B cell (primary cell): ENCODE measurements around the gene GPR108.

ENCODE experiments used
- EZH2 ChIP-seq: IDR thresholded peaks from 2 replicates; pipeline ENCODE4 v1.6.1; 2012; ENCODE audit warnings: borderline replicate concordance, low read depth, mild to moderate bottlenecking, moderate library complexity, low read length; ENCODE audit not compliant: insufficient read depth, poor library complexity, severe bottlenecking
- TF ChIP-seq, protein P1 (sequence below): fragments of 200-600 bp; IDR thresholded peaks from one replicate; pipeline ENCODE4 v1.8.0; 2022; ENCODE audit warnings: antibody characterized with exemption, mild to moderate bottlenecking

DNA sequence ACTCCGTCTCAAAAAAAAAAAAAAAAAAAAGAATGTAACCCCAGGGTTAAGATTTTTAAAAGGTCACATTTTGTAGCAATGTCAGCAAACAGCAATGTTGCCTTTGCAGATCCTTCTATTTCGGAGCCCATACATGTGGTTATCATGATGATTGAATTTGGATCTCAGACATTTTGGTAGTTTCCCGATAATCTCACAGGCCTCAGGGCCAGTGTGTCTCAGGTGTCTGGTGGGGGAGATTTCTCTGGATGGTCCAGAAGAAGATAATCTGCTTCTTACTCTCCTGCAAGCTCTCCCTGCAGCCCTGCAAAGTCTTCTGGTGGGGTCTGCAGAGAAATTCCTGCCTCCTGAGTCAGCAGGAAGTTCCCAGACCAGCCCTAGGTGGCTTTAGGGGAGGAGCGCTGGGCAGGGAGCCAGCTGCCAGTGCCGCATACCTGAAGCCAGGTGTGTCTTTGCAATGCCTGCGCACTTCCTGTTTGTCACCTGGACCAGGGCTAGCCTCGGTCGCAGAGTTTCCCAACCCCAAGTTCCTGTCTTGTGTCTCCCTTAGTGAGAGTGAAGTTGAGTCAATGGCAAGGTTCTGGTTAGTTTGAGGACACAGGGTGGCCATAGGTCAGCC is 28.5 kb upstream of the GPR108 start:
- TF ChIP-seq, protein P1, sequence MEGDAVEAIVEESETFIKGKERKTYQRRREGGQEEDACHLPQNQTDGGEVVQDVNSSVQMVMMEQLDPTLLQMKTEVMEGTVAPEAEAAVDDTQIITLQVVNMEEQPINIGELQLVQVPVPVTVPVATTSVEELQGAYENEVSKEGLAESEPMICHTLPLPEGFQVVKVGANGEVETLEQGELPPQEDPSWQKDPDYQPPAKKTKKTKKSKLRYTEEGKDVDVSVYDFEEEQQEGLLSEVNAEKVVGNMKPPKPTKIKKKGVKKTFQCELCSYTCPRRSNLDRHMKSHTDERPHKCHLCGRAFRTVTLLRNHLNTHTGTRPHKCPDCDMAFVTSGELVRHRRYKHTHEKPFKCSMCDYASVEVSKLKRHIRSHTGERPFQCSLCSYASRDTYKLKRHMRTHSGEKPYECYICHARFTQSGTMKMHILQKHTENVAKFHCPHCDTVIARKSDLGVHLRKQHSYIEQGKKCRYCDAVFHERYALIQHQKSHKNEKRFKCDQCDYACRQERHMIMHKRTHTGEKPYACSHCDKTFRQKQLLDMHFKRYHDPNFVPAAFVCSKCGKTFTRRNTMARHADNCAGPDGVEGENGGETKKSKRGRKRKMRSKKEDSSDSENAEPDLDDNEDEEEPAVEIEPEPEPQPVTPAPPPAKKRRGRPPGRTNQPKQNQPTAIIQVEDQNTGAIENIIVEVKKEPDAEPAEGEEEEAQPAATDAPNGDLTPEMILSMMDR = no peak
- no peak for TF ChIP-seq EZH2
